Glutamatergic neuron (in vitro differentiated cells): ENCODE measurements around the gene ZDHHC13. TPM values are rescaled to one million over a fixed set of nuclear protein-coding genes. Genes with fewer than 3 reads are reported as not detected.

Experiments
- DNase-seq: peaks from one replicate; pipeline ENCODE4 v3.0.0; 2022
- H3K27ac Mint-ChIP-seq: one replicate; pipeline ENCODE4 v1.8.0; 2020; ENCODE audit warnings: mild to moderate bottlenecking, mixed read lengths, inconsistent platforms; ENCODE audit not compliant: unreplicated experiment
- H3K27me3 Mint-ChIP-seq: one replicate; pipeline ENCODE4 v1.8.0; 2020; ENCODE audit warnings: mild to moderate bottlenecking, moderate library complexity, mixed read lengths, inconsistent platforms; ENCODE audit not compliant: unreplicated experiment
- H3K36me3 Mint-ChIP-seq: one replicate; pipeline ENCODE4 v1.8.0; 2020; ENCODE audit warnings: mild to moderate bottlenecking, mixed read lengths, inconsistent platforms; ENCODE audit not compliant: unreplicated experiment
- H3K4me1 Mint-ChIP-seq: one replicate; pipeline ENCODE4 v1.8.0; 2020; ENCODE audit warnings: mild to moderate bottlenecking, low read depth, mixed read lengths, inconsistent platforms; ENCODE audit not compliant: unreplicated experiment
- H3K4me3 Mint-ChIP-seq: one replicate; pipeline ENCODE4 v1.8.0; 2020; ENCODE audit warnings: mild to moderate bottlenecking, mixed read lengths, inconsistent platforms; ENCODE audit not compliant: unreplicated experiment
- H3K9me3 Mint-ChIP-seq: one replicate; pipeline ENCODE4 v1.8.0; 2020; ENCODE audit warnings: mild to moderate bottlenecking, moderate library complexity, mixed read lengths, inconsistent platforms; ENCODE audit not compliant: unreplicated experiment
- total RNA-seq: library from RNA; stranded (reverse); fragmentation: NEBNext Ultra II Directional; extraction: Animal tissue kit (Norgen Biotek cat#: 25700); gene quantifications from one replicate; pipeline ENCODE4 v1.2.1, GENCODE V29; 2021; ENCODE audit not compliant: unreplicated experiment
- TF ChIP-seq, protein P1 (sequence below): fragments of 200-600 bp; sonication (generic); IDR thresholded peaks from one replicate; pipeline ENCODE4 v1.5.0; 2021; ENCODE audit not compliant: partially characterized antibody, unreplicated experiment

ZDHHC13 gene
- total RNA-seq, 1 donor from 2014 or later, result 21.9 TPM

DNA sequence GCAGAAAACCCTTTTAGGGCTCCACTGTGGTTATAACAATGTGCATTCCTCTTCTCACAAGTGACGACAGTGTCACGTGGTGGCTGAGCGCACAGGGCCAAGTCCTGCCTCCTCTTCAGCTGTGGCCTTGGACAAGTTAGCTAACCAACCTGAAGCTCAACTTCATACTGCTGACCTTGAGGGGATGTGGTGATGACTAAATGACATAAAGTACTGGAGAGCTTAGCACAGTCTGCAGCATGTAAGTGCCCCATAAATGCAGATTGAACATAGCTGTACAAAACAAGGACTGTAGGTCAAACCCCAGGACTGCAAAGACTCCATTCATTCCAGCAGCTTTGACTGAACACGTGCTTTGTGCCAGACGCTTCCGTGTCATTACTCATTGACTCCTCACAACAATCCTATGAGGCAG is 36.4 kb upstream of the ZDHHC13 start:
- Mint-ChIP-seq H3K36me3 (no peaks in the 10 kb centered on the region), H3K27me3 (no peaks in the 10 kb centered on the region), H3K4me3 (no peak overlapping the region), H3K4me1 (no peaks in the 10 kb centered on the region), H3K9me3 (peaks cover 2% of the 10 kb centered on the region), H3K27ac (no peak overlapping the region)
- TF ChIP-seq, protein P1, sequence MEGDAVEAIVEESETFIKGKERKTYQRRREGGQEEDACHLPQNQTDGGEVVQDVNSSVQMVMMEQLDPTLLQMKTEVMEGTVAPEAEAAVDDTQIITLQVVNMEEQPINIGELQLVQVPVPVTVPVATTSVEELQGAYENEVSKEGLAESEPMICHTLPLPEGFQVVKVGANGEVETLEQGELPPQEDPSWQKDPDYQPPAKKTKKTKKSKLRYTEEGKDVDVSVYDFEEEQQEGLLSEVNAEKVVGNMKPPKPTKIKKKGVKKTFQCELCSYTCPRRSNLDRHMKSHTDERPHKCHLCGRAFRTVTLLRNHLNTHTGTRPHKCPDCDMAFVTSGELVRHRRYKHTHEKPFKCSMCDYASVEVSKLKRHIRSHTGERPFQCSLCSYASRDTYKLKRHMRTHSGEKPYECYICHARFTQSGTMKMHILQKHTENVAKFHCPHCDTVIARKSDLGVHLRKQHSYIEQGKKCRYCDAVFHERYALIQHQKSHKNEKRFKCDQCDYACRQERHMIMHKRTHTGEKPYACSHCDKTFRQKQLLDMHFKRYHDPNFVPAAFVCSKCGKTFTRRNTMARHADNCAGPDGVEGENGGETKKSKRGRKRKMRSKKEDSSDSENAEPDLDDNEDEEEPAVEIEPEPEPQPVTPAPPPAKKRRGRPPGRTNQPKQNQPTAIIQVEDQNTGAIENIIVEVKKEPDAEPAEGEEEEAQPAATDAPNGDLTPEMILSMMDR, result no peak
- DNase-seq, result no peak

- TF ChIP-seq, protein P1, result no peak
- H3K36me3 Mint-ChIP-seq, result no peaks in the 10 kb centered on the region
- H3K27me3 Mint-ChIP-seq, result no peaks in the 10 kb centered on the region
- H3K27ac Mint-ChIP-seq, result no peak overlapping the region
- no peak for DNase-seq
- no peak overlapping the region for H3K4me3 Mint-ChIP-seq
- no peaks in the 10 kb centered on the region for H3K9me3 Mint-ChIP-seq
- no peaks in the 10 kb centered on the region for H3K4me1 Mint-ChIP-seq
Measured at GRCh38 chr11:19083166-19083565, 33.8 kb upstream of the ZDHHC13 start.

DNA sequence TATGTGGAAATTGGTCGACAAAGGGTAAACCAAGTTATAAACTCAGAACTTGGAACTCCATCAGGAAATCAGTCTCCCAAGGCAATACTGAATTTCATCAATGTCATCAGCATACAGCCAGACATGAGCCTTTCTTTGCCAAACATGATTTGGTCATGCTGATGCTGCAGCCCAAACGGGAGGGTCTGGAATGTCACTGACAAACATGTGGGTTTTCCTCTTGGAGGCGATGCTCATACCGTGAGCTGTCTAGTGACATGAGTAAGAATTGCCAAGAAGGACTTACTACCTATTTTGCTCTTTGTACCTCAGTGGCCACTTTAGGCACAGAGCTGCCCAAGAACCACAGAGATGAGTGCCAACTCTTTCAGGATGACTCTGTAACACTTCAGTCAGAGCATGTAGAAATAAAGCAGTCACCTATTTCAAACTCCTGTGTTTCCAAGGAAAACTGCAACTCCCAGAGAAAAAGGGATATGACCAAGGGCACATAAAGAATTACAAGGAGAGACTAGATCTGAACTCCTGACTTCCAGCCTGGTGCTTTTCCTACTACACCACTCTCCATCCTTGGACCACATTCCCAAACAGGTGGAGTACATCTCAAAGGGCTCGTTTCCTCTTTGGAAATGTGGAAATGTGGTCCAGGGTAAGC is 32.2 kb upstream of the ZDHHC13 start:
- Mint-ChIP-seq H3K27me3 (no peaks in the 10 kb centered on the region), H3K4me3 (no peak overlapping the region), H3K27ac (no peak overlapping the region), H3K36me3 (no peaks in the 10 kb centered on the region), H3K9me3 (no peaks in the 10 kb centered on the region), H3K4me1 (no peaks in the 10 kb centered on the region)
- TF ChIP-seq, protein P1, result no peak
- DNase-seq, result no peak

GRCh38 chr11:19087658-19088057 is 29.3 kb upstream of the ZDHHC13 start:
- Mint-ChIP-seq H3K36me3 (no peaks in the 10 kb centered on the region), H3K27me3 (no peaks in the 10 kb centered on the region), H3K4me3 (no peak overlapping the region), H3K9me3 (peaks cover 1% of the 10 kb centered on the region), H3K27ac (no peak overlapping the region), H3K4me1 (no peaks in the 10 kb centered on the region)
- no peak for DNase-seq
- TF ChIP-seq, protein P1, result no peak

GRCh38 chr11:19088791-19089190 is 28.2 kb upstream of the ZDHHC13 start:
- Mint-ChIP-seq H3K4me3 (no peak overlapping the region), H3K27me3 (no peaks in the 10 kb centered on the region), H3K27ac (no peak overlapping the region), H3K9me3 (peaks cover 1% of the 10 kb centered on the region), H3K4me1 (no peaks in the 10 kb centered on the region), H3K36me3 (no peaks in the 10 kb centered on the region)
- TF ChIP-seq, protein P1, result no peak
- no peak for DNase-seq
